HCT116 (cell line): ENCODE results near the gene WDR13.

Experiments used
- POLR2A ChIP-seq: IDR thresholded peaks from 2 replicates; pipeline ENCODE4 v1.7.0; 2011; ENCODE audit warnings: borderline replicate concordance; ENCODE audit not compliant: insufficient read depth, insufficient read length; ENCODE audit errors: extremely low read depth
- POLR2AphosphoS5 ChIP-seq: IDR thresholded peaks from 2 replicates; pipeline ENCODE4 v1.6.1; 2011; ENCODE audit warnings: mild to moderate bottlenecking, low read depth, low read length, moderate library complexity
- RAD21 ChIP-seq: IDR thresholded peaks from 2 replicates; pipeline ENCODE4 v1.6.1; 2012; ENCODE audit warnings: low read depth, mild to moderate bottlenecking
- TF ChIP-seq, protein P1 (sequence below): IDR thresholded peaks from 2 replicates; pipeline ENCODE4 v1.6.1; 2012
- TF ChIP-seq, protein P2 (sequence below), 3 experiments: fragments of 200-600 bp in 1 of 3; sonication (generic) in 1 of 3; IDR thresholded peaks in 2 of 3; conservative IDR thresholded peaks in 1 of 3; 2 replicates each; pipeline ENCODE4 v1.5.1; 2012 to 2017; ENCODE audit warnings: low read depth in 2 of 3, low read length in 2 of 3, antibody characterized with exemption in 1 of 3, borderline replicate concordance in 1 of 3, control low read depth in 1 of 3, mild to moderate bottlenecking in 1 of 3, mixed read lengths in 1 of 3, mixed run types in 1 of 3, moderate library complexity in 1 of 3; ENCODE audit not compliant: insufficient read depth in 1 of 3
- TF ChIP-seq, protein P3 (sequence below): IDR thresholded peaks from 2 replicates; pipeline ENCODE4 v1.6.1; 2012; ENCODE audit warnings: low read depth
- TF ChIP-seq, protein P4 (sequence below): IDR thresholded peaks from 2 replicates; pipeline ENCODE4 v1.6.1; 2011; ENCODE audit warnings: mild to moderate bottlenecking, low read length, moderate library complexity; ENCODE audit not compliant: insufficient replicate concordance; ENCODE audit errors: extremely low read depth

DNA sequence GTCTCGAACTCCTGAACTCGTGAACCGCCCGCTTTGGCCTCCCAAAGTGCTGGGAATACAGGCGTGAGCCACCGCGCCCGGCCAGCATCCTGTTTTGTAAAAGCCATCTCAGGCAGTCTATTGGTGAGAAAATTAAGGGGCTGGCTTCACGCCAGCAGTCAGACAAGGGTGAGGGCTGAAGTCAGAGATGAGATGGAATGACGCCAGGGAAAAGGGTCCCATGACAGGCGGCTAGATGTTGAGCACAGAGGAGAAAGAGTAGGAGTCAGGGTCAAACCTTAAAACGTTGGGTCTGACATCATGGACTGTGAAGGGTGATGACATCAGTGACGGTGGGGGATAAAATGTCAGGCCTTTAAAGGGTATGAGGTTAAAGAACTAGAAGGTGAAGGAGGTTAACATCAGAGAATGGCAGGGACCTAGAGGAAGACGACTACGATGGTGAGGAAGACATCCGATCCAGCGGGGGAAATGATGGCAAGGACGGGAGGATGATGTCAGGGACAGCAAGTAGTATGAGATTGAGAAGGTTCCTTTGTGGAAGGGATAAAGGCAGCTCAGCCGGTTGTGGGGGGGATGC, 23.5 kb upstream of the WDR13 start:
- no peak for TF ChIP-seq POLR2AphosphoS5
- TF ChIP-seq, protein P1, sequence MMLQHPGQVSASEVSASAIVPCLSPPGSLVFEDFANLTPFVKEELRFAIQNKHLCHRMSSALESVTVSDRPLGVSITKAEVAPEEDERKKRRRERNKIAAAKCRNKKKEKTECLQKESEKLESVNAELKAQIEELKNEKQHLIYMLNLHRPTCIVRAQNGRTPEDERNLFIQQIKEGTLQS = no peak
- no peak for TF ChIP-seq POLR2A
- TF ChIP-seq, protein P2, sequence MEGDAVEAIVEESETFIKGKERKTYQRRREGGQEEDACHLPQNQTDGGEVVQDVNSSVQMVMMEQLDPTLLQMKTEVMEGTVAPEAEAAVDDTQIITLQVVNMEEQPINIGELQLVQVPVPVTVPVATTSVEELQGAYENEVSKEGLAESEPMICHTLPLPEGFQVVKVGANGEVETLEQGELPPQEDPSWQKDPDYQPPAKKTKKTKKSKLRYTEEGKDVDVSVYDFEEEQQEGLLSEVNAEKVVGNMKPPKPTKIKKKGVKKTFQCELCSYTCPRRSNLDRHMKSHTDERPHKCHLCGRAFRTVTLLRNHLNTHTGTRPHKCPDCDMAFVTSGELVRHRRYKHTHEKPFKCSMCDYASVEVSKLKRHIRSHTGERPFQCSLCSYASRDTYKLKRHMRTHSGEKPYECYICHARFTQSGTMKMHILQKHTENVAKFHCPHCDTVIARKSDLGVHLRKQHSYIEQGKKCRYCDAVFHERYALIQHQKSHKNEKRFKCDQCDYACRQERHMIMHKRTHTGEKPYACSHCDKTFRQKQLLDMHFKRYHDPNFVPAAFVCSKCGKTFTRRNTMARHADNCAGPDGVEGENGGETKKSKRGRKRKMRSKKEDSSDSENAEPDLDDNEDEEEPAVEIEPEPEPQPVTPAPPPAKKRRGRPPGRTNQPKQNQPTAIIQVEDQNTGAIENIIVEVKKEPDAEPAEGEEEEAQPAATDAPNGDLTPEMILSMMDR (IDR thresholded peaks at IDR 0.05 in 2 of 3, conservative IDR thresholded peaks at IDR 0.05 in 1 of 3; ENCODE audit: borderline replicate concordance in 1 of 3, insufficient read depth in 1 of 3, low read depth in 2 of 3, low read length in 2 of 3) = no peak
- TF ChIP-seq, protein P3, sequence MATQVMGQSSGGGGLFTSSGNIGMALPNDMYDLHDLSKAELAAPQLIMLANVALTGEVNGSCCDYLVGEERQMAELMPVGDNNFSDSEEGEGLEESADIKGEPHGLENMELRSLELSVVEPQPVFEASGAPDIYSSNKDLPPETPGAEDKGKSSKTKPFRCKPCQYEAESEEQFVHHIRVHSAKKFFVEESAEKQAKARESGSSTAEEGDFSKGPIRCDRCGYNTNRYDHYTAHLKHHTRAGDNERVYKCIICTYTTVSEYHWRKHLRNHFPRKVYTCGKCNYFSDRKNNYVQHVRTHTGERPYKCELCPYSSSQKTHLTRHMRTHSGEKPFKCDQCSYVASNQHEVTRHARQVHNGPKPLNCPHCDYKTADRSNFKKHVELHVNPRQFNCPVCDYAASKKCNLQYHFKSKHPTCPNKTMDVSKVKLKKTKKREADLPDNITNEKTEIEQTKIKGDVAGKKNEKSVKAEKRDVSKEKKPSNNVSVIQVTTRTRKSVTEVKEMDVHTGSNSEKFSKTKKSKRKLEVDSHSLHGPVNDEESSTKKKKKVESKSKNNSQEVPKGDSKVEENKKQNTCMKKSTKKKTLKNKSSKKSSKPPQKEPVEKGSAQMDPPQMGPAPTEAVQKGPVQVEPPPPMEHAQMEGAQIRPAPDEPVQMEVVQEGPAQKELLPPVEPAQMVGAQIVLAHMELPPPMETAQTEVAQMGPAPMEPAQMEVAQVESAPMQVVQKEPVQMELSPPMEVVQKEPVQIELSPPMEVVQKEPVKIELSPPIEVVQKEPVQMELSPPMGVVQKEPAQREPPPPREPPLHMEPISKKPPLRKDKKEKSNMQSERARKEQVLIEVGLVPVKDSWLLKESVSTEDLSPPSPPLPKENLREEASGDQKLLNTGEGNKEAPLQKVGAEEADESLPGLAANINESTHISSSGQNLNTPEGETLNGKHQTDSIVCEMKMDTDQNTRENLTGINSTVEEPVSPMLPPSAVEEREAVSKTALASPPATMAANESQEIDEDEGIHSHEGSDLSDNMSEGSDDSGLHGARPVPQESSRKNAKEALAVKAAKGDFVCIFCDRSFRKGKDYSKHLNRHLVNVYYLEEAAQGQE = no peak
- no peak for TF ChIP-seq RAD21
- TF ChIP-seq, protein P4, sequence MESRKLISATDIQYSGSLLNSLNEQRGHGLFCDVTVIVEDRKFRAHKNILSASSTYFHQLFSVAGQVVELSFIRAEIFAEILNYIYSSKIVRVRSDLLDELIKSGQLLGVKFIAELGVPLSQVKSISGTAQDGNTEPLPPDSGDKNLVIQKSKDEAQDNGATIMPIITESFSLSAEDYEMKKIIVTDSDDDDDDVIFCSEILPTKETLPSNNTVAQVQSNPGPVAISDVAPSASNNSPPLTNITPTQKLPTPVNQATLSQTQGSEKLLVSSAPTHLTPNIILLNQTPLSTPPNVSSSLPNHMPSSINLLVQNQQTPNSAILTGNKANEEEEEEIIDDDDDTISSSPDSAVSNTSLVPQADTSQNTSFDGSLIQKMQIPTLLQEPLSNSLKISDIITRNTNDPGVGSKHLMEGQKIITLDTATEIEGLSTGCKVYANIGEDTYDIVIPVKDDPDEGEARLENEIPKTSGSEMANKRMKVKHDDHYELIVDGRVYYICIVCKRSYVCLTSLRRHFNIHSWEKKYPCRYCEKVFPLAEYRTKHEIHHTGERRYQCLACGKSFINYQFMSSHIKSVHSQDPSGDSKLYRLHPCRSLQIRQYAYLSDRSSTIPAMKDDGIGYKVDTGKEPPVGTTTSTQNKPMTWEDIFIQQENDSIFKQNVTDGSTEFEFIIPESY = no peak
